GM23338 (cell line): Measurements from ENCODE around the gene PTK6. TPM values are rescaled to one million over a fixed set of nuclear protein-coding genes. Genes with fewer than 3 reads are reported as not detected.

Experiments
- ATAC-seq: fragments of 200-7000 bp; cut with Tn5 transposase; 3 replicates; pipeline ENCODE4 v1.9.1; 2020
- DNase-seq: peaks from one replicate; pipeline ENCODE4 v3.0.0-alpha.2; 2015; ENCODE audit warnings: low spot score
- H2AFZ ChIP-seq: fragments of 200-600 bp; sonication (generic); 2 replicates; pipeline ENCODE4 v1.8.0; 2016; ENCODE audit warnings: antibody characterized with exemption, mild to moderate bottlenecking, moderate library complexity
- H3F3A ChIP-seq: fragments of 200-600 bp; sonication (generic); replicated peaks from 2 replicates; pipeline ENCODE4 v1.8.0; 2017; ENCODE audit warnings: antibody characterized with exemption, mixed run types, low read depth
- H3K27ac ChIP-seq: fragments of 200-600 bp; sonication (generic); 2 replicates; pipeline ENCODE4 v1.6.1; 2016; ENCODE audit warnings: low read depth
- H3K27me3 ChIP-seq: fragments of 200-600 bp; sonication (generic); 2 replicates; pipeline ENCODE4 v1.8.0; 2016; ENCODE audit warnings: mild to moderate bottlenecking, mixed run types, moderate library complexity; ENCODE audit not compliant: insufficient read depth
- H3K36me3 ChIP-seq: fragments of 200-600 bp; sonication (generic); 2 replicates; pipeline ENCODE4 v1.8.0; 2016; ENCODE audit warnings: mild to moderate bottlenecking; ENCODE audit not compliant: insufficient read depth
- H3K4me1 ChIP-seq: fragments of 200-600 bp; sonication (generic); 2 replicates; pipeline ENCODE4 v1.8.0; 2016; ENCODE audit warnings: mild to moderate bottlenecking, moderate library complexity; ENCODE audit not compliant: insufficient read depth
- H3K4me2 ChIP-seq: fragments of 200-600 bp; sonication (generic); 2 replicates; pipeline ENCODE4 v1.7.1; 2017; ENCODE audit warnings: mixed run types
- H3K4me3 ChIP-seq: fragments of 200-600 bp; sonication (generic); 2 replicates; pipeline ENCODE4 v1.6.1; 2016; ENCODE audit warnings: mixed run types
- H3K79me2 ChIP-seq: fragments of 200-600 bp; sonication (generic); replicated peaks from 2 replicates; pipeline ENCODE4 v1.8.0; 2017; ENCODE audit warnings: mild to moderate bottlenecking; ENCODE audit not compliant: insufficient read depth
- H3K9me2 ChIP-seq: fragments of 200-600 bp; sonication (generic); 2 replicates; pipeline ENCODE4 v1.8.0; 2017; ENCODE audit not compliant: insufficient read depth
- H4K20me1 ChIP-seq: fragments of 200-600 bp; sonication (generic); replicated peaks from 2 replicates; pipeline ENCODE4 v1.8.0; 2017; ENCODE audit warnings: mild to moderate bottlenecking; ENCODE audit not compliant: insufficient read depth
- H3K27ac Mint-ChIP-seq: 2 replicates; pipeline ENCODE4 v1.8.0; 2020; ENCODE audit warnings: inconsistent platforms, mild to moderate bottlenecking, moderate library complexity, mixed read lengths
- H3K27me3 Mint-ChIP-seq: 3 replicates; pipeline ENCODE4 v1.8.0; 2022; ENCODE audit warnings: low read depth, mild to moderate bottlenecking, moderate library complexity, mixed read lengths, inconsistent platforms; ENCODE audit not compliant: insufficient read depth, poor library complexity
- H3K36me3 Mint-ChIP-seq: 3 replicates; pipeline ENCODE4 v1.8.0; 2021; ENCODE audit warnings: low read depth, mild to moderate bottlenecking, inconsistent platforms, moderate library complexity, mixed read lengths
- H3K4me1 Mint-ChIP-seq: 3 replicates; pipeline ENCODE4 v1.8.0; 2020; ENCODE audit warnings: mild to moderate bottlenecking, inconsistent platforms, mixed read lengths
- H3K4me3 Mint-ChIP-seq: 3 replicates; pipeline ENCODE4 v1.8.0; 2021; ENCODE audit warnings: moderate library complexity, mild to moderate bottlenecking, inconsistent platforms, mixed read lengths
- H3K9me3 Mint-ChIP-seq: 3 replicates; pipeline ENCODE4 v1.8.0; 2020; ENCODE audit warnings: moderate library complexity, mild to moderate bottlenecking, inconsistent platforms, mixed read lengths
- CREB1 ChIP-seq: fragments of 250-450 bp; sonication (Bioruptor Pico); IDR thresholded peaks from 2 replicates; pipeline ENCODE4 v1.5.0; 2020; ENCODE audit warnings: low read depth, mild to moderate bottlenecking, moderate library complexity
- EZH2 ChIP-seq: fragments of 200-600 bp; sonication (generic); IDR thresholded peaks from one replicate; pipeline ENCODE4 v1.8.0; 2017; ENCODE audit warnings: antibody characterized with exemption, mild to moderate bottlenecking, low read depth; ENCODE audit not compliant: unreplicated experiment
- EZH2phosphoT487 ChIP-seq: fragments of 200-600 bp; sonication (generic); IDR thresholded peaks from one replicate; pipeline ENCODE4 v1.8.1; 2018; ENCODE audit warnings: antibody characterized with exemption; ENCODE audit not compliant: unreplicated experiment
- JUNB ChIP-seq: IDR thresholded peaks from one replicate; pipeline ENCODE4 v1.6.1; 2016; ENCODE audit warnings: antibody characterized with exemption; ENCODE audit not compliant: unreplicated experiment
- NANOG ChIP-seq: IDR thresholded peaks from 2 replicates; pipeline ENCODE4 v1.6.1; 2016; ENCODE audit warnings: antibody characterized with exemption, borderline replicate concordance
- POLR2AphosphoS5 ChIP-seq: IDR thresholded peaks from 2 replicates; pipeline ENCODE4 v1.6.1; 2016; ENCODE audit warnings: antibody characterized with exemption, low read depth
- STAT1 ChIP-seq: IDR thresholded peaks from one replicate; pipeline ENCODE4 v1.6.1; 2016; ENCODE audit warnings: antibody characterized with exemption; ENCODE audit not compliant: unreplicated experiment
- ZNF114 ChIP-seq: fragments of 250-450 bp; sonication (Bioruptor Pico); IDR thresholded peaks from 2 replicates; pipeline ENCODE4 v1.5.0; 2020; ENCODE audit warnings: mild to moderate bottlenecking, moderate library complexity
- ZNF331 ChIP-seq: fragments of 250-450 bp; sonication (Bioruptor Pico); IDR thresholded peaks from 2 replicates; pipeline ENCODE4 v1.5.0; 2020; ENCODE audit warnings: low read depth, mild to moderate bottlenecking, moderate library complexity
- polyA plus RNA-seq: library from polyadenylated mRNA; unstranded; fragments of >200 nt; fragmentation: Nextera tagmentation; extraction: Ambion mirVana; gene quantifications from 2 replicates; pipeline ENCODE4 v1.2.1, GENCODE V29; 2016
- total RNA-seq: library from RNA; depleted of rRNA; stranded (reverse); fragments of >200 nt; shearing (Covaris generic); gene quantifications from 2 replicates; pipeline ENCODE4 v1.2.3, GENCODE V29; 2014
- TF ChIP-seq, protein P1 (sequence below), 2 experiments: fragments of 200-600 bp in 1 of 2; sonication (generic) in 1 of 2; conservative IDR thresholded peaks; 2 replicates each; pipeline versions ENCODE4 v1.5.1 to v1.6.1; 2016 to 2017; ENCODE audit warnings: antibody characterized with exemption in 2 of 2, low read depth in 2 of 2, mild to moderate bottlenecking in 2 of 2, moderate library complexity in 1 of 2
- TF ChIP-seq, protein P2 (sequence below): IDR thresholded peaks from 2 replicates; pipeline ENCODE4 v1.6.1; 2016; ENCODE audit warnings: antibody characterized with exemption
- TF ChIP-seq, protein P3 (sequence below): IDR thresholded peaks from one replicate; pipeline ENCODE4 v1.6.1; 2018; ENCODE audit warnings: antibody characterized with exemption; ENCODE audit not compliant: unreplicated experiment
- TF ChIP-seq, protein P4 (sequence below): fragments of 250-450 bp; sonication (Bioruptor Pico); IDR thresholded peaks from 2 replicates; pipeline ENCODE4 v1.5.0; 2020; ENCODE audit warnings: mild to moderate bottlenecking, moderate library complexity

The PTK6 gene
- total and polyA plus RNA-seq, 2 experiments from 2014 or later: 0.28 TPM; not detected in 1

DNA sequence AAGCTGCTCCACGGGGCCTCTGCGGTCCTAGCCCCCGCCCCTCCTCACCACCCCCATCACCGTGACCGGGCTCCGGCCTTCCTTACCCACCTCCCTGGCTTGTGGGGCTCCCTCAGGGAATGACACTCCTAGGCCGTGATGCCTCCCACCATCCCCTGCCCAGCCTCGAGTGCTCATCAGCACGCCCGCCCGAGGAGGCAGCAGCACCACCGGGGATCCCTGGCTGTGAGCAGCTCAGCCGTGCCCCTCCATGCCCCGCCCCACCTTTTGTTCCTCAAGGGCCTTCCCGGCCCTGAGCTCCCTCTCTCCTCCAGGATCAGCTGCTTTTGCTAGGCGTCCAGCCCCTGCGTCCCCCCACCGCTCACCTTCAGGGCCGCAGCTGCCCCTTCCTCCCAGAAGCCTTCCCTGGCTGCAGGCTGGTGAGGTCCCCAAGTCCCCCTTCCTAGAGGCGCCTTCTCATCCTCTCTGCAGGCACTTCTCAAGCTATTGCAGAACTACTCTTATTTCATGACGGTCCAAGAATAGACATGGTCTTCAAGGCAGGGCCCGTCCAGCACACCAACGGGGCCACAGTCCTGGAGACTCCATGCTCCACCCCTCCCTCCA lies 19.8 kb upstream of the PTK6 start:
- peak overlapping the region; percentile 26; the same call in 1 of the 2 replicates for H3K27ac ChIP-seq
- no peaks in the 10 kb centered on the region for H3K79me2 ChIP-seq
- no peak for DNase-seq
- no peaks in the 10 kb centered on the region for H3K36me3 ChIP-seq
- H3K4me2 ChIP-seq: no peak overlapping the region
- H3F3A ChIP-seq: peaks cover 10% of the 10 kb centered on the region; the same call in 1 of the 2 replicates
- no peak for TF ChIP-seq POLR2AphosphoS5
- no peak for TF ChIP-seq NANOG
- TF ChIP-seq EZH2: no peak
- TF ChIP-seq, protein P1, sequence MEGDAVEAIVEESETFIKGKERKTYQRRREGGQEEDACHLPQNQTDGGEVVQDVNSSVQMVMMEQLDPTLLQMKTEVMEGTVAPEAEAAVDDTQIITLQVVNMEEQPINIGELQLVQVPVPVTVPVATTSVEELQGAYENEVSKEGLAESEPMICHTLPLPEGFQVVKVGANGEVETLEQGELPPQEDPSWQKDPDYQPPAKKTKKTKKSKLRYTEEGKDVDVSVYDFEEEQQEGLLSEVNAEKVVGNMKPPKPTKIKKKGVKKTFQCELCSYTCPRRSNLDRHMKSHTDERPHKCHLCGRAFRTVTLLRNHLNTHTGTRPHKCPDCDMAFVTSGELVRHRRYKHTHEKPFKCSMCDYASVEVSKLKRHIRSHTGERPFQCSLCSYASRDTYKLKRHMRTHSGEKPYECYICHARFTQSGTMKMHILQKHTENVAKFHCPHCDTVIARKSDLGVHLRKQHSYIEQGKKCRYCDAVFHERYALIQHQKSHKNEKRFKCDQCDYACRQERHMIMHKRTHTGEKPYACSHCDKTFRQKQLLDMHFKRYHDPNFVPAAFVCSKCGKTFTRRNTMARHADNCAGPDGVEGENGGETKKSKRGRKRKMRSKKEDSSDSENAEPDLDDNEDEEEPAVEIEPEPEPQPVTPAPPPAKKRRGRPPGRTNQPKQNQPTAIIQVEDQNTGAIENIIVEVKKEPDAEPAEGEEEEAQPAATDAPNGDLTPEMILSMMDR (conservative IDR thresholded peaks at IDR 0.05; ENCODE audit: low read depth in 2 of 2): no peak
- no peak for TF ChIP-seq ZNF114 (CRISPR knock-in tag)
- TF ChIP-seq CREB1: no peak
- TF ChIP-seq STAT1: no peak
- no peak for TF ChIP-seq JUNB
- TF ChIP-seq, protein P2, sequence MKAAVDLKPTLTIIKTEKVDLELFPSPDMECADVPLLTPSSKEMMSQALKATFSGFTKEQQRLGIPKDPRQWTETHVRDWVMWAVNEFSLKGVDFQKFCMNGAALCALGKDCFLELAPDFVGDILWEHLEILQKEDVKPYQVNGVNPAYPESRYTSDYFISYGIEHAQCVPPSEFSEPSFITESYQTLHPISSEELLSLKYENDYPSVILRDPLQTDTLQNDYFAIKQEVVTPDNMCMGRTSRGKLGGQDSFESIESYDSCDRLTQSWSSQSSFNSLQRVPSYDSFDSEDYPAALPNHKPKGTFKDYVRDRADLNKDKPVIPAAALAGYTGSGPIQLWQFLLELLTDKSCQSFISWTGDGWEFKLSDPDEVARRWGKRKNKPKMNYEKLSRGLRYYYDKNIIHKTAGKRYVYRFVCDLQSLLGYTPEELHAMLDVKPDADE: no peak
- no peak for TF ChIP-seq ZNF331 (CRISPR knock-in tag)
- TF ChIP-seq, protein P3, sequence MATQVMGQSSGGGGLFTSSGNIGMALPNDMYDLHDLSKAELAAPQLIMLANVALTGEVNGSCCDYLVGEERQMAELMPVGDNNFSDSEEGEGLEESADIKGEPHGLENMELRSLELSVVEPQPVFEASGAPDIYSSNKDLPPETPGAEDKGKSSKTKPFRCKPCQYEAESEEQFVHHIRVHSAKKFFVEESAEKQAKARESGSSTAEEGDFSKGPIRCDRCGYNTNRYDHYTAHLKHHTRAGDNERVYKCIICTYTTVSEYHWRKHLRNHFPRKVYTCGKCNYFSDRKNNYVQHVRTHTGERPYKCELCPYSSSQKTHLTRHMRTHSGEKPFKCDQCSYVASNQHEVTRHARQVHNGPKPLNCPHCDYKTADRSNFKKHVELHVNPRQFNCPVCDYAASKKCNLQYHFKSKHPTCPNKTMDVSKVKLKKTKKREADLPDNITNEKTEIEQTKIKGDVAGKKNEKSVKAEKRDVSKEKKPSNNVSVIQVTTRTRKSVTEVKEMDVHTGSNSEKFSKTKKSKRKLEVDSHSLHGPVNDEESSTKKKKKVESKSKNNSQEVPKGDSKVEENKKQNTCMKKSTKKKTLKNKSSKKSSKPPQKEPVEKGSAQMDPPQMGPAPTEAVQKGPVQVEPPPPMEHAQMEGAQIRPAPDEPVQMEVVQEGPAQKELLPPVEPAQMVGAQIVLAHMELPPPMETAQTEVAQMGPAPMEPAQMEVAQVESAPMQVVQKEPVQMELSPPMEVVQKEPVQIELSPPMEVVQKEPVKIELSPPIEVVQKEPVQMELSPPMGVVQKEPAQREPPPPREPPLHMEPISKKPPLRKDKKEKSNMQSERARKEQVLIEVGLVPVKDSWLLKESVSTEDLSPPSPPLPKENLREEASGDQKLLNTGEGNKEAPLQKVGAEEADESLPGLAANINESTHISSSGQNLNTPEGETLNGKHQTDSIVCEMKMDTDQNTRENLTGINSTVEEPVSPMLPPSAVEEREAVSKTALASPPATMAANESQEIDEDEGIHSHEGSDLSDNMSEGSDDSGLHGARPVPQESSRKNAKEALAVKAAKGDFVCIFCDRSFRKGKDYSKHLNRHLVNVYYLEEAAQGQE: no peak
- no peak for TF ChIP-seq EZH2phosphoT487
- TF ChIP-seq, protein P4, sequence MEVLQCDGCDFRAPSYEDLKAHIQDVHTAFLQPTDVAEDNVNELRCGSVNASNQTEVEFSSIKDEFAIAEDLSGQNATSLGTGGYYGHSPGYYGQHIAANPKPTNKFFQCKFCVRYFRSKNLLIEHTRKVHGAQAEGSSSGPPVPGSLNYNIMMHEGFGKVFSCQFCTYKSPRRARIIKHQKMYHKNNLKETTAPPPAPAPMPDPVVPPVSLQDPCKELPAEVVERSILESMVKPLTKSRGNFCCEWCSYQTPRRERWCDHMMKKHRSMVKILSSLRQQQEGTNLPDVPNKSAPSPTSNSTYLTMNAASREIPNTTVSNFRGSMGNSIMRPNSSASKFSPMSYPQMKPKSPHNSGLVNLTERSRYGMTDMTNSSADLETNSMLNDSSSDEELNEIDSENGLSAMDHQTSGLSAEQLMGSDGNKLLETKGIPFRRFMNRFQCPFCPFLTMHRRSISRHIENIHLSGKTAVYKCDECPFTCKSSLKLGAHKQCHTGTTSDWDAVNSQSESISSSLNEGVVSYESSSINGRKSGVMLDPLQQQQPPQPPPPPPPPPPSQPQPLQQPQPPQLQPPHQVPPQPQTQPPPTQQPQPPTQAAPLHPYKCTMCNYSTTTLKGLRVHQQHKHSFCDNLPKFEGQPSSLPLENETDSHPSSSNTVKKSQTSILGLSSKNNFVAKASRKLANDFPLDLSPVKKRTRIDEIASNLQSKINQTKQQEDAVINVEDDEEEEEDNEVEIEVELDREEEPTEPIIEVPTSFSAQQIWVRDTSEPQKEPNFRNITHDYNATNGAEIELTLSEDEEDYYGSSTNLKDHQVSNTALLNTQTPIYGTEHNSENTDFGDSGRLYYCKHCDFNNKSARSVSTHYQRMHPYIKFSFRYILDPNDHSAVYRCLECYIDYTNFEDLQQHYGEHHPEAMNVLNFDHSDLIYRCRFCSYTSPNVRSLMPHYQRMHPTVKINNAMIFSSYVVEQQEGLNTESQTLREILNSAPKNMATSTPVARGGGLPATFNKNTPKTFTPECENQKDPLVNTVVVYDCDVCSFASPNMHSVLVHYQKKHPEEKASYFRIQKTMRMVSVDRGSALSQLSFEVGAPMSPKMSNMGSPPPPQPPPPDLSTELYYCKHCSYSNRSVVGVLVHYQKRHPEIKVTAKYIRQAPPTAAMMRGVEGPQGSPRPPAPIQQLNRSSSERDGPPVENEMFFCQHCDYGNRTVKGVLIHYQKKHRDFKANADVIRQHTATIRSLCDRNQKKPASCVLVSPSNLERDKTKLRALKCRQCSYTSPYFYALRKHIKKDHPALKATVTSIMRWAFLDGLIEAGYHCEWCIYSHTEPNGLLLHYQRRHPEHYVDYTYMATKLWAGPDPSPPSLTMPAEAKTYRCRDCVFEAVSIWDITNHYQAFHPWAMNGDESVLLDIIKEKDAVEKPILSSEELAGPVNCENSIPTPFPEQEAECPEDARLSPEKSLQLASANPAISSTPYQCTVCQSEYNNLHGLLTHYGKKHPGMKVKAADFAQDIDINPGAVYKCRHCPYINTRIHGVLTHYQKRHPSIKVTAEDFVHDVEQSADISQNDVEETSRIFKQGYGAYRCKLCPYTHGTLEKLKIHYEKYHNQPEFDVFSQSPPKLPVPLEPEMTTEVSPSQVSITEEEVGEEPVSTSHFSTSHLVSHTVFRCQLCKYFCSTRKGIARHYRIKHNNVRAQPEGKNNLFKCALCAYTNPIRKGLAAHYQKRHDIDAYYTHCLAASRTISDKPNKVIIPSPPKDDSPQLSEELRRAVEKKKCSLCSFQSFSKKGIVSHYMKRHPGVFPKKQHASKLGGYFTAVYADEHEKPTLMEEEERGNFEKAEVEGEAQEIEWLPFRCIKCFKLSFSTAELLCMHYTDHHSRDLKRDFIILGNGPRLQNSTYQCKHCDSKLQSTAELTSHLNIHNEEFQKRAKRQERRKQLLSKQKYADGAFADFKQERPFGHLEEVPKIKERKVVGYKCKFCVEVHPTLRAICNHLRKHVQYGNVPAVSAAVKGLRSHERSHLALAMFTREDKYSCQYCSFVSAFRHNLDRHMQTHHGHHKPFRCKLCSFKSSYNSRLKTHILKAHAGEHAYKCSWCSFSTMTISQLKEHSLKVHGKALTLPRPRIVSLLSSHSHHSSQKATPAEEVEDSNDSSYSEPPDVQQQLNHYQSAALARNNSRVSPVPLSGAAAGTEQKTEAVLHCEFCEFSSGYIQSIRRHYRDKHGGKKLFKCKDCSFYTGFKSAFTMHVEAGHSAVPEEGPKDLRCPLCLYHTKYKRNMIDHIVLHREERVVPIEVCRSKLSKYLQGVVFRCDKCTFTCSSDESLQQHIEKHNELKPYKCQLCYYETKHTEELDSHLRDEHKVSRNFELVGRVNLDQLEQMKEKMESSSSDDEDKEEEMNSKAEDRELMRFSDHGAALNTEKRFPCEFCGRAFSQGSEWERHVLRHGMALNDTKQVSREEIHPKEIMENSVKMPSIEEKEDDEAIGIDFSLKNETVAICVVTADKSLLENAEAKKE (CRISPR knock-in tag): no peak
- H3K4me3 ChIP-seq: no peak overlapping the region
- H3K4me1 ChIP-seq: peaks cover 7% of the 10 kb centered on the region; the same call in 1 of the 2 replicates
- H3K9me2 ChIP-seq: no peaks in the 10 kb centered on the region
- Mint-ChIP-seq H3K9me3 (peaks cover 4% of the 10 kb centered on the region; the same call in 2 of the 3 replicates), H3K36me3 (peaks cover 3% of the 10 kb centered on the region; the same call in 1 of the 3 replicates), H3K4me1 (peaks cover 13% of the 10 kb centered on the region; the same call in 2 of the 3 replicates), H3K27ac (no peak overlapping the region), H3K27me3 (peaks cover 5% of the 10 kb centered on the region), H3K4me3 (no peak overlapping the region)
- H4K20me1 ChIP-seq: no peaks in the 10 kb centered on the region
- no peaks in the 10 kb centered on the region for H3K27me3 ChIP-seq
- peak; percentile 2; the same call in 2 of the 3 replicates for ATAC-seq
- H2AFZ ChIP-seq: no peak overlapping the region
